ENCODE data around the gene HBM.

DNA sequence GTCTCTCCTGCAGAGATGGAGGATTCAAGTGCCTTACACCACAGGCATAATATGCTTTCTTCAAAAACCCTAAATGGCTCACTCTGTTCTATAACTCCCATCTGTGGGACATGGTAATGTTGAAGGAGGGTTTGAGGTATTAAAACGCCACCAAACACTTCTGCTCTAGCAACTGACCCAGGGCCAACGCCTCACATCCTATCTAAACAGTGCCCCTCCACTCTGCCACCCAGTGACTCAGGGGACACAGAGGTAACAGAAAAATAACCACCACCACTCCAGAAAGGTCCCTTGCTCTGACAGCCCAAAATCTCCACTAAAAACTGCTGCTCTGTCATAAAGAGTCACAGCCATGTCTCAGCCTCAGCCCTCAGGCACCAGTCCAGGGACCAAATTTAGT is 45.0 kb upstream of the HBM start:
- TF ChIP-seq SIN3A (IDR thresholded peaks at IDR 0.05; ENCODE audit: borderline replicate concordance, insufficient read depth, low read length) (no peak), POLR2AphosphoS5 (IDR thresholded peaks at IDR 0.05; ENCODE audit: low read depth, low read length) (no peak), TAF1 (IDR thresholded peaks at IDR 0.05; ENCODE audit: borderline replicate concordance, insufficient read depth, low read length) (no peak)
- TF ChIP-seq, protein P1, sequence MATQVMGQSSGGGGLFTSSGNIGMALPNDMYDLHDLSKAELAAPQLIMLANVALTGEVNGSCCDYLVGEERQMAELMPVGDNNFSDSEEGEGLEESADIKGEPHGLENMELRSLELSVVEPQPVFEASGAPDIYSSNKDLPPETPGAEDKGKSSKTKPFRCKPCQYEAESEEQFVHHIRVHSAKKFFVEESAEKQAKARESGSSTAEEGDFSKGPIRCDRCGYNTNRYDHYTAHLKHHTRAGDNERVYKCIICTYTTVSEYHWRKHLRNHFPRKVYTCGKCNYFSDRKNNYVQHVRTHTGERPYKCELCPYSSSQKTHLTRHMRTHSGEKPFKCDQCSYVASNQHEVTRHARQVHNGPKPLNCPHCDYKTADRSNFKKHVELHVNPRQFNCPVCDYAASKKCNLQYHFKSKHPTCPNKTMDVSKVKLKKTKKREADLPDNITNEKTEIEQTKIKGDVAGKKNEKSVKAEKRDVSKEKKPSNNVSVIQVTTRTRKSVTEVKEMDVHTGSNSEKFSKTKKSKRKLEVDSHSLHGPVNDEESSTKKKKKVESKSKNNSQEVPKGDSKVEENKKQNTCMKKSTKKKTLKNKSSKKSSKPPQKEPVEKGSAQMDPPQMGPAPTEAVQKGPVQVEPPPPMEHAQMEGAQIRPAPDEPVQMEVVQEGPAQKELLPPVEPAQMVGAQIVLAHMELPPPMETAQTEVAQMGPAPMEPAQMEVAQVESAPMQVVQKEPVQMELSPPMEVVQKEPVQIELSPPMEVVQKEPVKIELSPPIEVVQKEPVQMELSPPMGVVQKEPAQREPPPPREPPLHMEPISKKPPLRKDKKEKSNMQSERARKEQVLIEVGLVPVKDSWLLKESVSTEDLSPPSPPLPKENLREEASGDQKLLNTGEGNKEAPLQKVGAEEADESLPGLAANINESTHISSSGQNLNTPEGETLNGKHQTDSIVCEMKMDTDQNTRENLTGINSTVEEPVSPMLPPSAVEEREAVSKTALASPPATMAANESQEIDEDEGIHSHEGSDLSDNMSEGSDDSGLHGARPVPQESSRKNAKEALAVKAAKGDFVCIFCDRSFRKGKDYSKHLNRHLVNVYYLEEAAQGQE (IDR thresholded peaks at IDR 0.05; ENCODE audit: insufficient read depth in 1 of 2, low read depth in 2 of 2, low read length in 2 of 2), result no peak

Data from PFSK-1 (cell line).